Fibroblast of the conjunctiva (primary cell): ENCODE measurements around the gene FGFR3.
"Not testable (repeated sequence)": the region's sequence is repeated elsewhere in the genome, so short reads cannot be mapped to it uniquely, and the experiment has no call there.

Experiments used
- DNase-seq: peaks from one replicate; pipeline ENCODE4 v3.0.0-alpha.2; 2010; ENCODE audit warnings: low read depth

The FGFR3 gene

DNA sequence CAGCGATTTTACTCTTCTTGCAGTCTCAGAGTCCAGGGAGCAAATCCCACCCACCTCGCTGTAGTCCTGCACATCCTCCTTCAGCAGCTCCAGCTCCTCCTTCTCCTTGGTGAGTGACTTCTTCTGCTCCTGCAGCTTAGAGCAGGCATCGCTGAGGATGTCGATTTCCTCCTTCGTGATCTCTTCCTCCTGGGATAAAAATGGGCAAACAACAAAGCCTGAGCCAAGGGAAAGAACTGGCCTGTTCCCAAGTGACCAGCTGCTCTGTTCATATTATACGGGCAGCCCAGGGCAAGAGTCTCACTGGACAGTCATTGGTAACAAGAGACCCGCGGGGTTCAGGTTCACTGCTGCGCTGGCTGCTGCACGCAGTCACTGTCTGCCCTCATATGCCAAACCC lies 26.2 kb downstream of the FGFR3 start:
- DNase-seq: no peak

DNA sequence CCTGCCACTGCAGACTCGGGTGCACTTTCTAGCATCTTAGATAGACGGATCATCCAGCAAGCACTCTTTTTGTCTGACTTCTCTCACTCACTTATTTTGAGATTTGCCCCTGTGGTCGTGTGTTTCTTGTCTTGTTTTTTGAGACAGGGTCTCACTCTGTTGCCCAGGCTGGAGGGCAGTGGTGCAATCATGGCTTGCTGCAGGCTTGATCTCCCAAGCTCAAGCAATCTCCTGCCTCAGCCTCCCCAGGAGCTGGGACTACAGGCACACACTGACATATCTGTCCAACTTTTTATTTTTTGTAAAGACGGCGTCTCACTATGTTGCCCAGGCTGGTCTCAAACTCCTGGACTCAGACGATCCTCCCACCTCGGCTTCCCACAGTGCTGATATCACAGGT lies 26.7 kb downstream of the FGFR3 start:
- no peak for DNase-seq

DNA sequence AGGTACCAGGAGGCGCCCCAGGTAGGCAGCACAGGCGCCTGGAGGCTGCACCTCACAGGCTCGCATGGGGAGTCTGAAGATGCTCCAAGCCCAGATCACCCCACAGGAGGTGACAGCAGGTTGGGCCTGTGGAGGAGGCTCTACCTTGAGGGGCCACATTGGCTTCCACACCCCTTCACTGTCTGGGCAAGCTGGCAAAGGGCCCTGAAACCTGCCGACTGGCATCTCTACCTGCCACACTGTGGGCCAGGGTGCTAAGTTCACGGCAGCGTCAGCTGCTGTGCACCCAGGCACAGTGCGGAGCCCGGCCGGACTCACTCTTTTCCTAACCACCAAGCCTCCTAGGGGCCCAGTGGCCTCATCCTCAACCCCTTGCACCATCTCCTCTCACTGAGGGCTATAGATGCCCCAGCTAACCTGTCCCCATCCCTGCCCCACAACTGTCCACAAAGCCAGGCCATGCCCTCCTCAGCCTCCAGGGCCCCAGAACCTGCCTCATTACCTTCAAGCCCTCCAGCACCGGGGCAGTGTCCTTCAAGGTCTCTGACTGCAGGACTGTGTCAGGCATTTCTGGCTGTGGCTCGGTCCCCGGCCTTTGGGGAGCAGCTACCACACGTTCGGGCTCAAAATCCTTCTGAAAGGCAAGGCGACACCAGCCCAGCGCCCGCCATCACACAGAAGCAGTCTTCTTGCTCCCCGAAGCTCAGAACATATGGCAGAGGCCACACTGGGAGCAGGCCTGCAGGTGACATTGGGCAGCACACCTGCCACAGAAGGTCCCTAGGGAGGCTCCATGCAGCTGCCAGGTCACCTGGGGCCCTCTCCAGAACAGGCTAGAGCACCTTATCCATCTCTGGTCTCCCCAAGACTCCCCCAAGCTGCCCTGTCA lies 28.8 kb downstream of the FGFR3 start:
- DNase-seq: no peak

DNA sequence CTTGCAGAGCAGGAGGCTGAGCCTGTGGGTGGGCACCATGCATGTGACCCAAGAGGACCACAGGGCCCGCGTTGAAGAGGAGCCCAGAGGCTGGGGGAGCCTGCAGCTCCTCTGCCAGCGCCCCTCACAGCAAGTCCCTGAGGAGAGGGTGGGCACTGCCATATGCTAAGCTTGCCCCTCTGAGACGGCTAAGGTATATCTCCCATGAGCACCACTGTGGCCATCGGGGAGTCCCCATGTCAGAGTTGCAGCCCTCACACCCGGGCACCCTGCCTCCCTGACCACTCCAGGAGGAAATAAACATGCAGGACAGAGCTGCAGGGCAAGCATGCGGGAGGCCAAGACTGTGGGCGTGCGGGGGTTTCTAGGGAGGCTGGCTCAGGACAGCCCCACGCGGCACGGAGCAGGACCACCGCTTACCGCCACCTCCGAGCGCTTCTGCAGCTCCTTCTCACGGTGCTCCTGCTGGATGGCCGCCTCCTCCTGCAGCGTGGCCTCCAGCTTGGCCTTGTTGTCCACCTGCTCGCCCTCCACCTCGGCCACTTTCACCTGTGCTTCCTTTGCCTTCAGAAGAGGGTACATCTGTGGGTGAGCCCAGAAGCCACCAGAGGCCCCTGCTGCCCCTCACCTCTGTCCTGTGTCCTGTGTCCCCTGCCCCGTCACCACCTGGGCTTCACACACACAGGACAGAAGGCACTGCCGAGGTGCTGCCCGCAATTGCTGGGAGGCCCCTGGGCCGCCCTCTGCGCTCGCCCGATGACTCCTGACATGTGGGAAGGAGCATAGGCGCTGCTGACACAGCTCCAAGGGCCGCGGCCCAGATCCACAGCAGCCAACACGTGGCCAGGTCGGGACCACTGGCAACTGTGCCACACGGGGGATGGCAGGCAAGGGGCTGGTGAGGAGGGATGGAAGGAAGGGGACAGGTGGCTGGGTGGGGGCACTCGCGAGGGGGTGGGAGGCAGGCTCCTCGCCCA lies 29.8 kb downstream of the FGFR3 start:
- DNase-seq: no peak

DNA sequence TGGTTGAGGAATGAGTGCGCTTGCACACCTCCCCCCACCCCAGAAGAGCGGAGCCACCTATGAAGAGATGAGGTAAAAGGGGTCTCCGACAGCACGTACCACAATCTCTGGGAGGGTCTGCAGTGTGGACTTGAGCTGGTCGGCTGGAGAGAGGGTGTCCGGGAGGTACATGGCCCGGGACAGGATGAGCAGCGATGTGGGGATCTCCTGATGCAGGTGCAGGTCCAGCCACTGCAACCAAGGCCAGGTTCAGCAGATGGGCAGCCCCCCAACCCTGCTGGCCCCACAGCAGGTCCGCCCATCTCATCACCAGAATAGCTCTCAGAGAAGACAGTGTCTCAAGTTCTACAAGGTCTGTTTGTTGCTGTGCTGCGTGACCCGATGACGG lies 30.4 kb downstream of the FGFR3 start:
- DNase-seq: no peak

DNA sequence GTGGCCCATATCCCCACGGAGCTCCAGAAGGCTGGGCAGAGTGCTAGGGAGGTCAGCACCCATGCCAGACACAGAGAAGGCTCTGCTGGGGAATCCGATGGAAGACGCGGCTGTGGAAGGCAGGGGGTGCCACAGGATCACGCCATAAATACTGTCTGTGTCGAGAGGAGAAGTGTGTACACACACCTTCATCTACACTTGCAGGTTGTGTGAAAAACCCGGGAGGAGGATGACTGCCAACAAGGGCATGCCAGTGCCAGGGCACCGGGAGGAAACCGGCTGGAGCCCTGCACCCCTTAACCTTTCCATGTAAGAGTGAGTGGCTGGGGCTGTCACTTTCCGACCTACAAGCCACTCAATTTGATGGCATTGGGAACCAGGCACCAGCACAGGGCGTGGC lies 31.7 kb downstream of the FGFR3 start:
- DNase-seq: no peak

DNA sequence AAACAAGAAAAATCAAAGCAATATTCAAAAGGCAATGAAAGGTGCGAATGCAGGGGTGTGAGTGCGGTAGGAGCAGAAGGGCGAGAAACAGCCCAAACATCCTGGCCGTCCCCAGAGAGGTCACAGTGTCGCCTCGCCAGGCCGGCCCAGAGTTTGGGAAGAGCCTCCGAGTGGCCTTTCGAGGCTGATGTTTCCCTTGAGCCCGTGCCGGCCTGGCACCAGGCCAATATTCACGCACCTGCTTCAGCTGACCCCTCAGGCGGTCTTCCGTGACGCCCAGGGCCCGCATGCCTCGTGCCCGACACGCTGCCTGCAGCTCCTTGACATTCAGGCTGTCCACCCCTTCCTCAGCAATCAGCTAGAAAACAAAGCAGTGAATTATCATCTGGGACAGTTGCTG lies 32.2 kb downstream of the FGFR3 start:
- no peak for DNase-seq

DNA sequence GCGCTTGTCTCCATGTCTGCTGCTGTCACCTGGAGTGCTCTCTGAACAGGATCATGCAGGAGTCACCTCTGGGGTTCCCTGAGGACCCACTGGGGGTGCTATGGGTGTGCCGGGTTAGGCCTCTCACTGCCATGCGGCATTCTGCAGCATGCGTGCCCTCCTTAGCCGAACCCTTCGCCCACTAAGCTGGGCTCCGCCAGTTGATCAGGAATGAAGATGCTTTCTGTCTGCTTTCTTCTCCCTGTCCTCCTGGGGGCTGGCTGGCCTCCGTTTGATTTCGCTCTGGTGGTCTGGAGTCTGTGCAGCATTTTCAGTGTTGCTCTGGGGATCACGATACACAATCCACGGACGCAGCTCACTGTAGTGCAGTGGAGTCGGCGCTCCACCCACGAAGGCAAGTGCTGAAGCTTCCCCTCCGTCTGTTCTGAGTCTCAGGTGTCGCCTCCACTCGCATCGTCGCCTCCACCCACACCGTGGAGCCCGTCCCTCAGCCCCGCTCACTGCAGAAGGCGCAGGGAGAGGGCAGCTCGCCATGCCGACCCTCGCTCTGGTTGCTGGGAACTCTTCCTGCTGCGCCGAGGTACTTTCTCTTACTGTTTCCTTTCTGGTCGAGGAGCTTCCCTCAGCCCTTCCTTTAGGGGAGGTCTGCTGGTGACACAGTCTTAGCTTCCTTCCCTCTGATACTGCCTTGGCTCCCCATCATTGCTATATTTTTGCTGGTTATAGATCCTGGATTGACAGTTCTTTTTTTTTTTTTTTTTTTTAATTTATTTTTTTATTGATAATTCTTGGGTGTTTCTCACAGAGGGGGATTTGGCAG lies 33.6 kb downstream of the FGFR3 start:
- DNase-seq: no peak

DNA sequence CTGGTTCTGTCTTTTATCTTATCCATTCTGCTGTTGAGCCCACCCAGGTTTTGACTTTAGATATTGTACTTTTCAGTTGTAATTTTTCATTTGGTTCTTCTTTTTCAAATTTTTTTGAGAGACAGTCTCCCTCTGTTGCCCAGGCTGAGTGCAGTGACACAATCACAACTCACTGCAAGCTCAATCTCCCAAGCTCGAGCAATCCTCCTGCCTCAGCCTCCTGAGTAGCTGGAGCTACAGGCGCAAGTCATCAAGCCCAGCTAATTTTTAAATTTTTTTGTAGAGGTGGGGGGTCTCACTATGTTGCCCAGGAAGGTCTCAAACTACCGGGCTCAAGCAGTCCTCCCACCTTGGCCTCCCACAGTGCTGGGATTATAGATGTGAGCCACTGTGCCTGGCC lies 37.1 kb downstream of the FGFR3 start:
- no peak for DNase-seq

DNA sequence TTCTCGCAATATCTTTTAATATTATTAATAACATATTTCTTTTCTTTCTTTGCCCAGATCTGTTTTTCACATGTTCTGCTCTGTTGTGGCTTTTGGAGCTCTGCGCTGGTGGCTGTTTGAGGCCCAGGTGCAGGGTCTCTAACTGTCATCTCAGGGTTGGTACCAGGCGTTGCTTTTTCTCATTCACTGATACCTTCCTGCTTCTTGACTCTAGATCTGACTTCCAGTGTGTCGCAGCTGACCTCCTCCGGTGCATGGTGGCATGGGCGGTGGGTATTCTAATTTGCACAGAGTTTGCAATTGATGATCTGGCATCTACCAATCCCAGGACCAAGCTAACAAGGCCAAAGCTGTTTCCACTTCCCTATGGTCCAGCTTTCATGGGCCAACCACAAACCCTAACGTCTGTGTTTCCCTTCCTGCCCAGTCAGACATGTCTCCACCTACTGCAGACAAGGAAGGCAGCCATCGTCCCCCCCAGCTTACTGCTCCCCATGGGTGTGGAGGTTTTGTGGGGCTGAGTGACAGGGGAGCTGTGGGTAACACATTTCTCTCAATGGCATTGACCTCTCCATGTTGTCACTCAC lies 37.6 kb downstream of the FGFR3 start:
- DNase-seq: no peak

DNA sequence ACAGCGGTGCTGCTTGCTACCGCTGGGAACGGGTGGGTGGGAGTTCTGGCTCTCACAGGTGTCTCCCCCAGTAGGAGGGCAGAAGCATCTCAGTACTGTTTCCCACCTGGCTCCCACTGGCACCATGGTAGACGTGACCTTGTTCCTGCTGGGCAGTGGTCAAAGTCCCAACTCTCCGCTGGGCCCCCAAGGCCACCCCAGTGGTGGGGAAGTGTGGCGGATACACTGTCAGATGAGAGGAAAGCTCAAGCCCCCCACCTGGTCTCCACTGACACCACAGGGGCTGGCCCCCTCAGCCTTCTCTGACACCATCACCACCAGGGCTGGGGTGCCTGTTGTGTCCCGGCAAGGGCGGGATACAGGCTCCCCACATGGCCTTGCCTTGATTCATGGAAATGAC lies 38.2 kb downstream of the FGFR3 start:
- DNase-seq: no peak

DNA sequence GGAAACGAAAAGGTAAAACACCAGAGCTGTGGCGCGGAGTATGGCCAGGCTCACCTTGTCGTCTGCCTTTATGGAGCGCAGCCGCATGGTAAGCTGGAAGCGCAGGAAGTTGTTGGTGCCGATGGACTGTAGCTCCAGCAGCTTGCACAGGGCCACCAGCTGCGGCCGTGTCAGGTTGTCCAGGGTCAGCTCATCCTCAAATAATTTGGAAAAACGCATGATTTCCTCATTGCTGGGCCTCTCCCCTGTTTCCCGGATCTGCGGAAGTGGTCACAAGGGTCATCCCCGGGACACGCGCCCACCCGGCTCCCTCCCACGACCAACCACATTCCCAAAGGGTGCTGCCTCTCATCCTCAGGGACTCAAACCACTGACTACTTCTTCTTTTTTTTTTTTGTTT lies 39.6 kb downstream of the FGFR3 start:
- DNase-seq: no peak

DNA sequence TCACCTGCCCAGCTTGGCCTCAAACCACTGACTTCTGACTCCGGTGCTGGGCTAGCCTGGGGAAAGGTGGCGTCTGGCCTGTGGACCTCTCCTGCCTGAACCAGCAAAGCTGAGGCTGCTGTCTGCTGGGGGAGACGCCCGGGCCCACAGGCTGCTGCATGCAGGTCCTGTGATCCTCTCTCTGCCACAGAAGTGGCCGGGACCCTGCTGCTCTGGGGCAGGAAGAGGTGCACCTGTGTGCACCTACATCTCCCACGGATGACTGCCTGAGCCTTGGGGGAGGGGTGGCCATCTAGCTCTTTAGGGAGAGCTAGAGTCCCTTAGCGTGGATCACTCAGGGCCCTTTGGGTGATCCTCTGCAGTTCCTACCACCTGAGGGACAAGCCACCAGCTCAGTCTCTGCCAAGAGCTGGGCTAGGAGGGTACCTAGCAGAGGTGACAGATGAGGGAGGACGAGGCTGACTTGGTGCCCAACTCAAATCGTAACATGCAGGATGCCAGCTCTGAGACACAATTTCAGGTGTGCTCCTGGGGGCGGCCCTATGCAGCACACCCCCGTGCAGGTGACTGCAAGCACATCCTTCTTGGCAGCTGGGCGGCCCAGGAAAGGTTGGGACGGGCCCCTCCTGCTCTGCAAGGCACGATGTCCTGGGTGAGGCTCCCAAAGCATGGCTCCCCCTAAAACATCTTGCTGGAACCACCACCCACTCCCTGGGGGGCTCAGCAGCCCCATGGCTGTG lies 40.4 kb downstream of the FGFR3 start:
- no peak for DNase-seq

DNA sequence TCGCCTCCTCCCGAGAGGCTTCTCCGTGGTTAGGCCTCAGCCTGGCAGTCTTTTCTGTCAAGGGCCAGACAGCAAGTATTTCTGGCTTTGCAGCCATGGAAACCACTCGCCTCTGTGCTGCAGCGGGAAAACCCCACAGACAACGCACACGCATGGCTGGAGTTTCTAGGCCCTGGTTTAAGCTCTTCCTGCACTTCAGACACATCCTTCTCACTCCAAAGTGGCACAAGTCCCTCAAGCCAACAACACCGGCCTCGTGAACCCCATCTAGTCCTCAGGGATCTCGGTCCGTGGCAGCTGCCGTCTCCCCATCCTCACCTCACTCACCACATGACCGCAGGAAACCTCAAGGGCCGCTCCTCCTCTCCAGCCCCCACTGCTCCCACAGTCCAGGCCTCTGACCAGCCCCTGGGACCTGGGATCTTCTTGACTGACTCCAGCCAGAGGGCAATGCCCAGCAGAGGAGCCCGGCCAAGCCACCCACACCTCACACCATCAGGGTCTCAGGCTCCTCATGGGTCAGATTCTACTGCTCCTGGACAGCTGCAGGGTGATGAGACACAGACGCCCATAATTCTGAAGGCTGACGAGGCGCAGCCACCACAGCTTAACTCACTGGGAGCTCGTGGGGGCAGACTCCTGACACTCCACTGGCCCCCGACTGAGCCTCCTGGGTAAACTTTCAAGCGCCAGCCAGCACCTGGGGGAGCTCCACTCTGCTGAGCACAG lies 41.1 kb downstream of the FGFR3 start:
- no peak for DNase-seq

DNA sequence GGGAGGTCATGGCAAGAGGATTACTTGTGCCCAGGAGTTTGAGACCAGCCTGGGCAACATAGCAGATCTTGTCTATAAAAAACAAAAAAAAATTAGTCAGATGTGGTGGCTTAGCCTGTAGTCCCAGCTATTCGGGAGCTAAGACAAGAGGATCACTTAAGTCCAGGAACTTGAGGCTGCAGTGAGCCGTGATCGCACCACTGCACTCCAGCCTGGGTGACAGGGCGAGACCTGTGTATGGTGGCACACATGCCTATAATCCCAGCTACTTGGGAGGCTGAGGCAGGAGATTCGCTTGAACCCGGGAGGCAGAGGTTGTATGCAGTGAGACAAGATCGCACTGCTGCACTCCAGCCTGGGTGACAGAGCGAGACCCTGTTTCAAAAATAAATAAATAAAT lies 42.7 kb downstream of the FGFR3 start:
- not testable (repeated sequence) for DNase-seq

DNA sequence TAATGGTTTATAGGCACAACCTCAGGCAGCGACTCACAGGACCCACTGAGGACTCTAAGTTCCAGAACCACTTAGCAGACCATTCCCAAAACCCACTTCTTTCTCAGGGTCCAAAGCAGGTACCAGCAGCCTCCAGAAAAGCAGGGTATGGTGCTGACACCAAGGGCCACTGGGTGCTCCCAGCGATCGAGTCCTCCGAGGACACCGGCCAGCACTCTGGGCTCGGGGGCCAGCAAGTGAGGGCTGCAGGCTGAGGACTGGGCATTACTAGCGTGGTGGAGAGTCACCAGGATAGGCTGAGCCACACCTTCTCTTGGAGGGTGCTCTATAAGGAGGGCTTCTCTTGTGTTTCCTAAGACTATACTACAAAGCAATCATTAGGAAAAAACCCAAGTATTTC lies 43.6 kb downstream of the FGFR3 start:
- DNase-seq: no peak

DNA sequence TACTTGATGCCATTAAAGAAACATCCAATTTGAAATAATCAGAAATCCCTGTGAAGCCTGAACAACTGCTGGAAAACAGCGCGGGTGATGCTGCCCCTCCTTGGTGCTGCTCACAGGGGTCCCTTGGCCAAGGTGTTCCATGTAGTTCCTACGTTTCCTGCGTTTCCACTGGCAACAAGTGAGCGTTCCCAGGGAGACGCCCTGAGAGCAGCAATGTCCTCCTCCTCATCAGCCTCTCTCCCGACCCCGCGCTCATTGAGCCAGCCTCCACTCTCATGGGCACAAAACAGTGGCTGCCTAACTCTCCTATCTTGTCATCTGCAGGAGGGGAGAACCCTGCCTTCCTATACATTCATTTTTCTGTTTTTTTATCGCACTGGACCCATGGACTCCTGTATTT lies 44.0 kb downstream of the FGFR3 start:
- no peak for DNase-seq

DNA sequence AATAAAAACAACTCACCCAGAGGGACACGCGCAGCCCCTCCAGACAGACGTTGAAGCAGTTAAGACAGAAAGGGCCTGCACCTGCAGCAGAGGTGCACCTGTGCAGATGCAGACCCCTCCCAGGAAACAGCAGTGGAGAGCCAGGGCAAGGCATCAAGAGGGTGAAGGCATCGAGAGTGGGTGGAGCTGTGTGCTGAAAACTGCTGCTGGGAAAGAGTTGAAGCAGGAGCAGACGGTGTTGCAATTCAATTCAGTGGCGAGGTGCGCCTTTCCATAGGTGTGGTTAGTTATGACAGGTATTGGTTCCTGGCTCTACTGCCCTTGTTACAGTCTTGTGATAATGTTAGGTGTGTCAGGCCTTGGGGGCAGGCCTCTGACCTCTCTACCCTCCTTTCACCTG lies 46.2 kb downstream of the FGFR3 start:
- DNase-seq: no peak

DNA sequence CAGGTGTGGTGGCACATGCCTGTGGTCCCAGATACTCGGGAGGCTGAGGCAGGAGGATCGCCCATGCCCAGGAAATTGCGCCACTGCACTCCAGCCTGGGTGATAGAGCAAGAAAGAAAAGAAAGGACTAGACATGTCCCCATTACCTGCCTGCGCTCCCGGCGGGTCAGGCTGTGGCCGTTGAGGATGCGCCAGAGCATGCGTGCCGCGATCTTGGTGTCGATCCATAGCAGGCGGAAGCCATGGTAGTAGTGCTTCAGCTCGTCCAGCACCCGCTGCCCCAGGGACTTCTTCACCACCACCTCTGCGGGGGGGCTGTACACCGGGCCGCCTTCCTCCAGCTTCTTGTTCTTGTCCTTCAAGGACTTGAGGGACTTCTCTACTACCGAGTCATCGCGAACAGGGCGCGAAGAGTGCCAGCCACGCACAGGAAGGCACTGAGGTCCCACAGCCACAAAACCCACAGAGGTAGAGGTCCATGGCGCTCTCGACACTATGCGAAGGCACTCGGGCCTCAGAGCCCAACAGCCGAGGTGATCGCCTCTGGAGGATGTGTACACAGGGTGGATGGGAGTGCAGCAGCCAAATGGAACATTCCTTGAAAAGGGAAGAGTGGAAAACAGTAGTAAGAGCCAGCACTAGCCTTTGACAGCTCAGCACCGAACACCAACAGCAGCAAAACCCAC lies 48.3 kb downstream of the FGFR3 start:
- no peak for DNase-seq

DNA sequence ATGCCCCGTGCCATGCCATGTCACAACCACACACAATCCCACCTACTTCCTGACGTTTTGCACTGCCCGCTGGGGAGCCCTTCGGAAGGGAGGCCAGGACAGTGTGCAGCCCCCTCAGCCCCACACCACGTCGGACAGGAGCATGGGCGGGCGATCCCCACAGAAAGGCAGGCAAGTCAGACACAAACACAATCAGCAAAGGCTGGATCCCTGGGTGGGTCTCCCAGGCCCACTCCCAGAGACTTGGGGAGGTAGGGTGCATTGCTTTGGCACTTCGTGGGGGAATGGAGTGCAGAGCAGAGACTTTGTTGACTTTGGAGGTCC lies 48.8 kb downstream of the FGFR3 start:
- no peak for DNase-seq
